HG03457 (cell line): ENCODE results near the gene STK25.
A peak's percentile ranks its signal among the peaks of the same experiment; 100 is the strongest.

Experiments
- ATAC-seq: cut with Tn5 transposase; IDR thresholded peaks from one replicate; pipeline ENCODE4 v1.9.1; 2021; ENCODE audit warnings: moderate number of reproducible peaks; ENCODE audit not compliant: unreplicated experiment

STK25 gene

GRCh38 chr2:241508240-241509154 lies at the start of gene STK25:
TSS of gene STK25 (minus strand) at chr2:241508584. CDS start at chr2:241508035, 549 bp downstream.
- ATAC-seq = peak; percentile 86

GRCh38 chr2:241556746-241557145 lies 48.4 kb upstream of the STK25 start:
- no peak for ATAC-seq

- ATAC-seq = no peak
Measured at GRCh38 chr2:241555711-241556110, 47.3 kb upstream of the STK25 start.

GRCh38 chr2:241554610-241555322 lies 46.4 kb upstream of the STK25 start:
- no peak for ATAC-seq

GRCh38 chr2:241553981-241554380 lies 45.6 kb upstream of the STK25 start:
- ATAC-seq = no peak

- no peak for ATAC-seq
Measured at GRCh38 chr2:241553512-241553830, 45.1 kb upstream of the STK25 start.

GRCh38 chr2:241551998-241552737 lies 43.8 kb upstream of the STK25 start:
- no peak for ATAC-seq

GRCh38 chr2:241551599-241551997 lies 43.2 kb upstream of the STK25 start:
- ATAC-seq = no peak

GRCh38 chr2:241550616-241551580 lies 42.5 kb upstream of the STK25 start:
- ATAC-seq = no peak

- no peak for ATAC-seq
Measured at GRCh38 chr2:241548451-241548835, 40.1 kb upstream of the STK25 start.

- no peak for ATAC-seq
Measured at GRCh38 chr2:241547781-241548450, 39.5 kb upstream of the STK25 start.

- no peak for ATAC-seq
Measured at GRCh38 chr2:241546771-241547498, 38.6 kb upstream of the STK25 start.

GRCh38 chr2:241545523-241546473 lies 37.4 kb upstream of the STK25 start:
- no peak for ATAC-seq

- no peak for ATAC-seq
Measured at GRCh38 chr2:241545106-241545505, 36.7 kb upstream of the STK25 start.

- no peak for ATAC-seq
Measured at GRCh38 chr2:241542278-241542605, 33.9 kb upstream of the STK25 start.

- ATAC-seq = no peak
Measured at GRCh38 chr2:241541564-241542277, 33.3 kb upstream of the STK25 start.

- ATAC-seq = no peak
Measured at GRCh38 chr2:241540771-241541561, 32.6 kb upstream of the STK25 start.
